Tibial artery (tissue), 4 donors: ENCODE measurements around the gene RELN.

Experiments used
- DNase-seq, 2 donors: peaks; one replicate each; pipeline ENCODE4 v3.0.0-alpha.2; 2019
- H3K27ac ChIP-seq, 2 donors: fragments of 200-600 bp; sonication (generic) in 1 of 2; 1 replicate in 1 of 2; 2 replicates in 1 of 2; pipeline ENCODE4 v1.5.1; 2018 to 2019; ENCODE audit warnings: mild to moderate bottlenecking in 1 of 2
- H3K27me3 ChIP-seq, 2 donors: fragments of 200-600 bp; sonication (generic) in 1 of 2; one replicate each; pipeline versions ENCODE4 v1.5.1 to v1.6.0; 2016 to 2019
- H3K36me3 ChIP-seq, 3 donors: fragments of 200-600 bp; sonication (generic) in 2 of 3; one replicate each; pipeline ENCODE4 v1.5.1; 2016 to 2019; ENCODE audit warnings: mild to moderate bottlenecking in 2 of 3
- H3K4me1 ChIP-seq, 4 donors: fragments of 200-600 bp; sonication (generic) in 2 of 4; 1 replicate in 3 of 4; 2 replicates in 1 of 4; pipeline ENCODE4 v1.5.1; 2016 to 2019
- H3K4me3 ChIP-seq, 2 donors: fragments of 200-600 bp; sonication (generic) in 1 of 2; 1 replicate in 1 of 2; 2 replicates in 1 of 2; pipeline ENCODE4 v1.5.1; 2018 to 2019; ENCODE audit warnings: mild to moderate bottlenecking in 2 of 2
- H3K9me3 ChIP-seq, 3 donors: fragments of 200-600 bp; sonication (generic) in 1 of 3; one replicate each; pipeline ENCODE4 v1.5.1; 2016 to 2019
- intact Hi-C: fragments of 100-400 bp; cut with DNase I; formaldehyde crosslinking; loops from one replicate; pipeline ENCODE4 v1.15.0; 2023; ENCODE audit warnings: low total_unique reads
- TF ChIP-seq, protein P1 (sequence below), 2 experiments: fragments of 200-600 bp in 1 of 2; fragments of 450-650 bp in 1 of 2; IDR thresholded peaks; one replicate each; pipeline ENCODE4 v1.5.1; 2017 to 2019; ENCODE audit warnings: antibody characterized with exemption in 2 of 2, mild to moderate bottlenecking in 1 of 2, moderate library complexity in 1 of 2

RELN gene

DNA sequence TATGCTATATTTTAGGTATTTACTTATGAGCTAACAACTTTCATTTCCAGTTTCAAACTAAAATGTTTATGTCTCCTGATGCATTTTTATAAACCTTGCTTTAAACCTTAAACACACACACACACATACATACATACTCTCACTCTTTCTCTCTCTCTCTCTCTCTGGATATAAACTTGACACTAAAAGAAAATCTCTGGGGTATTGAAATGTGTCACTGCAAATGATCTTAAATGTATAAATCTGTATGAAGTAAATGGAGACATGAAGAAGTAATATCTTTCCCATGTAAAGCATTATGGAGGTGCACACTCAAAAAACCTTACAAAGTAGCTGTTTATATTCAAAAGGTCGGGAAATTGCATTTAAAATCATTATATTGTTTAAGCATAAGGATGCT is 37.0 kb downstream of the RELN start:
- Histone ChIP-seq H3K27me3 (no peaks in the 10 kb centered on the region), H3K9me3 (no peaks in the 10 kb centered on the region), H3K4me1 (peaks cover 0 to 8% (median 0%) of the 10 kb centered on the region in 4 donors), H3K27ac (no peak overlapping the region), H3K4me3 (no peak overlapping the region), H3K36me3 (no peaks in the 10 kb centered on the region)
- DNase-seq, result no peak
- intact Hi-C loops, result no loop called here
- TF ChIP-seq, protein P1, sequence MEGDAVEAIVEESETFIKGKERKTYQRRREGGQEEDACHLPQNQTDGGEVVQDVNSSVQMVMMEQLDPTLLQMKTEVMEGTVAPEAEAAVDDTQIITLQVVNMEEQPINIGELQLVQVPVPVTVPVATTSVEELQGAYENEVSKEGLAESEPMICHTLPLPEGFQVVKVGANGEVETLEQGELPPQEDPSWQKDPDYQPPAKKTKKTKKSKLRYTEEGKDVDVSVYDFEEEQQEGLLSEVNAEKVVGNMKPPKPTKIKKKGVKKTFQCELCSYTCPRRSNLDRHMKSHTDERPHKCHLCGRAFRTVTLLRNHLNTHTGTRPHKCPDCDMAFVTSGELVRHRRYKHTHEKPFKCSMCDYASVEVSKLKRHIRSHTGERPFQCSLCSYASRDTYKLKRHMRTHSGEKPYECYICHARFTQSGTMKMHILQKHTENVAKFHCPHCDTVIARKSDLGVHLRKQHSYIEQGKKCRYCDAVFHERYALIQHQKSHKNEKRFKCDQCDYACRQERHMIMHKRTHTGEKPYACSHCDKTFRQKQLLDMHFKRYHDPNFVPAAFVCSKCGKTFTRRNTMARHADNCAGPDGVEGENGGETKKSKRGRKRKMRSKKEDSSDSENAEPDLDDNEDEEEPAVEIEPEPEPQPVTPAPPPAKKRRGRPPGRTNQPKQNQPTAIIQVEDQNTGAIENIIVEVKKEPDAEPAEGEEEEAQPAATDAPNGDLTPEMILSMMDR (IDR thresholded peaks at IDR 0.05), result no peak

DNA sequence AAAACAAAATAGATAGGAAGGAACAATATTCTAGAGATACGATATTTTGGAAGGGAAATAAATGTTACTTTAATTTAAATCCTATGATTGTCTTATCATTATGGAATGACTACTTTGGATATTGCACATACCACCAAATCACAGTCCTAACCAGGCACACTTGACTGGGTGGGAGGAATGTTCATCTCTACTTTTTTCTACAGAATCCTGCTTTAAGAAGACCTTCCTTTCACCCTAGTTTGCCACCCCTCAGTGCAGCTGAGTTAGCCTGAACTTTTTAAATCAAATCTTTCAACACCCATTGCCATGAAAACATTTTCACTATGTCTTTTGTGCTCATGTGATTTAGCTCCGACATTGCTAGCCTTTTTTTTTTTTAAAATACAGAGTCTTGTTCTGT is 38.1 kb downstream of the RELN start:
- Histone ChIP-seq H3K27ac (no peak overlapping the region), H3K4me1 (no peaks in the 10 kb centered on the region), H3K9me3 (no peaks in the 10 kb centered on the region), H3K4me3 (no peak overlapping the region), H3K36me3 (no peaks in the 10 kb centered on the region), H3K27me3 (no peaks in the 10 kb centered on the region)
- TF ChIP-seq, protein P1 (IDR thresholded peaks at IDR 0.05), result no peak
- intact Hi-C loops, result no loop called here
- no peak for DNase-seq

DNA sequence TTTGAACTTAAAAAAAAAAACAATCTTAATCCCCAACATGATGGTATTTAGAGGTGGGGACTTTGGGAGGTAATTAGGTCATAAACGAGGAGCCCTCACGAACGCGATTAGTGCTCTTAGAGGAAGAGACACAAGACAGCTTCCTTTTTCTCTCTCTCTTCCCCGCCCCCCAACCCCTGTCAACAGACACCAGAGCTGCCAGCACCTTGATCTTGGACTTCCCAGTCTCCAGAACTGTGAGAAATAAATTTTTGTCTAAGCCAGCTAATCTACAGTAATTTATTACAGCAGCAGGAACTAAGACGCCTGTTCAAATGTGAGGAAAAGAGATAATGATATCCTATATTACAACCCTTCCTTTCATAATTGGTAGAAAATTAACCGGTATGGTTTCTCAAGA is 40.1 kb downstream of the RELN start:
- TF ChIP-seq, protein P1 (IDR thresholded peaks at IDR 0.05), result no peak
- Histone ChIP-seq H3K36me3 (no peaks in the 10 kb centered on the region), H3K4me1 (no peaks in the 10 kb centered on the region), H3K27me3 (no peaks in the 10 kb centered on the region), H3K27ac (no peak overlapping the region), H3K9me3 (no peaks in the 10 kb centered on the region), H3K4me3 (no peak overlapping the region)
- no peak for DNase-seq
- intact Hi-C loops, result no loop called here

GRCh38 chr7:103947026-103947655 is 42.3 kb downstream of the RELN start:
- Histone ChIP-seq H3K27me3 (no peaks in the 10 kb centered on the region), H3K36me3 (no peaks in the 10 kb centered on the region), H3K4me1 (no peaks in the 10 kb centered on the region), H3K27ac (no peak overlapping the region), H3K4me3 (no peak overlapping the region), H3K9me3 (no peaks in the 10 kb centered on the region)
- TF ChIP-seq, protein P1 (IDR thresholded peaks at IDR 0.05), result no peak
- DNase-seq, result no peak
- intact Hi-C loops, result no loop called here

- no peaks in the 10 kb centered on the region for H3K9me3 ChIP-seq
- DNase-seq, result no peak
Observed at GRCh38 chr7:103944230-103944900, 45.1 kb downstream of the RELN start.

More at GRCh38 chr7:103944230-103944900, 45.1 kb downstream of the RELN start:
- intact Hi-C loops, result no loop called here
- H3K36me3 ChIP-seq, result no peaks in the 10 kb centered on the region
- no peaks in the 10 kb centered on the region for H3K27me3 ChIP-seq
- H3K4me3 ChIP-seq, result no peak overlapping the region
- TF ChIP-seq, protein P1 (IDR thresholded peaks at IDR 0.05), result no peak
- no peaks in the 10 kb centered on the region for H3K4me1 ChIP-seq
- no peak overlapping the region for H3K27ac ChIP-seq
